GM12878 (cell line): ENCODE results near the gene PIGX. TPM values are rescaled to one million over a fixed set of nuclear protein-coding genes. Genes with fewer than 3 reads are reported as not detected.
A peak's percentile ranks its signal among the peaks of the same experiment; 100 is the strongest.

ENCODE experiments used
- ASH2L ChIP-seq: fragments of 300-600, 200-600 bp; sonication (generic); IDR thresholded peaks from 2 replicates; pipeline ENCODE4 v1.6.1; 2017; ENCODE audit warnings: low read depth, mild to moderate bottlenecking, borderline replicate concordance
- E4F1 ChIP-seq: fragments of 450-650 bp; IDR thresholded peaks from 2 replicates; pipeline ENCODE4 v1.6.1; 2018; ENCODE audit warnings: borderline replicate concordance, mild to moderate bottlenecking; ENCODE audit not compliant: partially characterized antibody
- FOXM1 ChIP-seq: IDR thresholded peaks from 2 replicates; pipeline ENCODE4 v1.6.1; 2012; ENCODE audit warnings: low read depth, mild to moderate bottlenecking, inconsistent platforms, low read length, moderate library complexity
- IRF4 ChIP-seq: IDR thresholded peaks from 2 replicates; pipeline ENCODE4 v1.6.1; 2011; ENCODE audit warnings: low read depth, low read length
- IRF5 ChIP-seq: fragments of 450-650 bp; IDR thresholded peaks from 2 replicates; pipeline ENCODE4 v1.6.1; 2017; ENCODE audit warnings: borderline replicate concordance
- LARP7 ChIP-seq: fragments of 450-650 bp; IDR thresholded peaks from 2 replicates; pipeline ENCODE4 v1.6.1; 2017; ENCODE audit warnings: mild to moderate bottlenecking
- MEF2B ChIP-seq: fragments of 450-650 bp; IDR thresholded peaks from 2 replicates; pipeline ENCODE4 v1.6.1; 2018; ENCODE audit warnings: mild to moderate bottlenecking, moderate library complexity; ENCODE audit not compliant: partially characterized antibody, poor library complexity, severe bottlenecking
- NR2C2 ChIP-seq: IDR thresholded peaks from 2 replicates; pipeline ENCODE4 v1.6.1; 2011; ENCODE audit warnings: borderline replicate concordance, low read depth; ENCODE audit not compliant: control insufficient read depth, insufficient read length
- RAD51 ChIP-seq: fragments of 450-650 bp; IDR thresholded peaks from 2 replicates; pipeline ENCODE4 v1.6.1; 2016; ENCODE audit warnings: moderate library complexity, mild to moderate bottlenecking, inconsistent platforms
- RFX5 ChIP-seq: IDR thresholded peaks from 2 replicates; pipeline ENCODE4 v1.6.1; 2011; ENCODE audit warnings: low read depth, low read length, improper control_type of control experiment
- WRNIP1 ChIP-seq: IDR thresholded peaks from 2 replicates; pipeline ENCODE4 v1.6.1; 2011; ENCODE audit warnings: low read depth, low read length, improper control_type of control experiment, borderline replicate concordance
- YBX1 ChIP-seq: fragments of 450-650 bp; IDR thresholded peaks from 2 replicates; pipeline ENCODE4 v1.6.1; 2016; ENCODE audit warnings: antibody characterized with exemption
- ZNF217 ChIP-seq: fragments of 450-650 bp; IDR thresholded peaks from 2 replicates; pipeline ENCODE4 v1.6.1; 2017; ENCODE audit warnings: antibody characterized with exemption, mild to moderate bottlenecking
- polyA plus RNA-seq, 11 experiments: library from polyadenylated mRNA; depleted of rRNA in 4 of 11; unstranded in 6 of 11; stranded (reverse) in 5 of 11; fragments of >200 nt; fragmentation: Nextera tagmentation in 4 of 11; fragmentation: Illumina TruSeq in 1 of 11; extraction: Ambion mirVana in 4 of 11; extraction: Trizol in 1 of 11; gene quantifications; 1 replicate in 1 of 11; 2 replicates in 10 of 11; pipeline versions ENCODE4 v1.2.1 to v1.2.3, GENCODE V29; 2011 to 2016; ENCODE audit warnings: inconsistent platforms in 2 of 11, missing spikeins in 2 of 11, low read depth in 1 of 11
- total RNA-seq, 4 experiments: library from RNA; depleted of rRNA in 3 of 4; stranded (reverse); fragments of >200 nt in 3 of 4; fragmentation: Illumina TruSeq in 1 of 4; extraction: Trizol in 1 of 4; gene quantifications; 2 replicates each; pipeline versions ENCODE4 v1.2.1 to v1.2.3, GENCODE V29; 2013 to 2021
- TF ChIP-seq, protein P1 (sequence below): IDR thresholded peaks from 2 replicates; pipeline ENCODE4 v1.6.1; 2012; ENCODE audit warnings: low read length, inconsistent platforms
- TF ChIP-seq, protein P2 (sequence below): fragments of 450-650 bp; IDR thresholded peaks from 2 replicates; pipeline ENCODE4 v1.6.1; 2016; ENCODE audit warnings: mild to moderate bottlenecking
- TF ChIP-seq, protein P3 (sequence below): fragments of 450-650 bp; formaldehyde crosslinking; IDR thresholded peaks from 2 replicates; pipeline ENCODE4 v1.5.0; 2022; ENCODE audit warnings: mild to moderate bottlenecking, missing genetic modification characterization
- TF ChIP-seq, protein P4 (sequence below): fragments of 150-350 bp; IDR thresholded peaks from 2 replicates; pipeline ENCODE4 v1.6.1; 2014; ENCODE audit warnings: mild to moderate bottlenecking, low read depth, low read length

PIGX gene
- total and polyA plus RNA-seq, 10 of the 15 experiments (the other 5 are each of a cell fraction or from before 2014, with no cell fraction given), result 3.8 to 40.0 (median 22.3) TPM

DNA sequence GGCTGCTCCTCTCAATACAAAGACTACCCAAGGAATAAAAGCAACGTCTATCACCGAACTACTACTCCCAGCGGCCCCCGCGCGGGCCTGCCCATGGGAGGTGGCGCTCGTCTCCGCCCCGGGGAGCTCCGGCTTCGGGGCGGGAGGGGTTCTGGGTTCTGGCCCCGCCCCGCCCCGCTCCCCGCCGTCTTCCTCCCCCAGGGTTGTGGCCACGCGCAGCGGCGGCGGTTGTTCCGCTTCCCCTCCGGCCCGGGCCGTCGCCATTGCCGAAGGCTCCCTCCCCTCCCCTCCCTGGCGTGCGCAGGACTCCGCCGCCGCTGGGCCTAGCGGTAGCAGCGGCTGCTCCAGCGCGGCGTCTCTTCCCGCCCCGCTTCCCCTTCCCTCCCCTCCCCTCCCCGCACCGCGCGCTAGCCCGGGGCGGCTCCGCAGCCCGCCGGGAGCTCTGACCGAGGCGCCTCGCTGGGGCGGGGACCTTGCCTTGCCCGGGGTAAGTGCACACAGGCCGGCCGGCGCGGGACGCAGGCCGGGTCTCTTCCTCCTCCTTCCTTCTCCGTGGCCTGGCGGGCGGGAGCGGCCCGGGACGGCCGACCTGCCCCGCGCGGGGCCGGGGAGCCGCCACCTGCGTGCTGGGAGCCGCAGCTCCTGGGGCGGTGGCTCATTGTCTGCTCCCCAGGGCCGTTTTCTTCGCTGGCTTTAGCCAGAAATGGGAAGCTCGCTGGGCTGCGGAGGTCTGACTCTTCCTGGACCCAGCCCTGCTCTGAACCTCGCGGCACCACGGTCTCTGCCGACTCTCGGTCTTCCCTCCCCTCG lies 27.7 kb downstream of the PIGX start, which contains the start of gene PAK2 (continued):
- TF ChIP-seq IRF5 (no peak), WRNIP1 (no peak), IRF4 (no peak), E4F1 (no peak), NR2C2 (no peak), MEF2B (no peak), YBX1 (no peak), RFX5 (no peak), FOXM1 (no peak), ASH2L (0 out of 2 replicates have a peak, but pooled peaks have one; percentile 65), ZNF217 (no peak), RAD51 (no peak), LARP7 (peak; percentile 84)
- TF ChIP-seq, protein P1, sequence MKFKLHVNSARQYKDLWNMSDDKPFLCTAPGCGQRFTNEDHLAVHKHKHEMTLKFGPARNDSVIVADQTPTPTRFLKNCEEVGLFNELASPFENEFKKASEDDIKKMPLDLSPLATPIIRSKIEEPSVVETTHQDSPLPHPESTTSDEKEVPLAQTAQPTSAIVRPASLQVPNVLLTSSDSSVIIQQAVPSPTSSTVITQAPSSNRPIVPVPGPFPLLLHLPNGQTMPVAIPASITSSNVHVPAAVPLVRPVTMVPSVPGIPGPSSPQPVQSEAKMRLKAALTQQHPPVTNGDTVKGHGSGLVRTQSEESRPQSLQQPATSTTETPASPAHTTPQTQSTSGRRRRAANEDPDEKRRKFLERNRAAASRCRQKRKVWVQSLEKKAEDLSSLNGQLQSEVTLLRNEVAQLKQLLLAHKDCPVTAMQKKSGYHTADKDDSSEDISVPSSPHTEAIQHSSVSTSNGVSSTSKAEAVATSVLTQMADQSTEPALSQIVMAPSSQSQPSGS, result no peak
- TF ChIP-seq, protein P2, sequence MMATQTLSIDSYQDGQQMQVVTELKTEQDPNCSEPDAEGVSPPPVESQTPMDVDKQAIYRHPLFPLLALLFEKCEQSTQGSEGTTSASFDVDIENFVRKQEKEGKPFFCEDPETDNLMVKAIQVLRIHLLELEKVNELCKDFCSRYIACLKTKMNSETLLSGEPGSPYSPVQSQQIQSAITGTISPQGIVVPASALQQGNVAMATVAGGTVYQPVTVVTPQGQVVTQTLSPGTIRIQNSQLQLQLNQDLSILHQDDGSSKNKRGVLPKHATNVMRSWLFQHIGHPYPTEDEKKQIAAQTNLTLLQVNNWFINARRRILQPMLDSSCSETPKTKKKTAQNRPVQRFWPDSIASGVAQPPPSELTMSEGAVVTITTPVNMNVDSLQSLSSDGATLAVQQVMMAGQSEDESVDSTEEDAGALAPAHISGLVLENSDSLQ, result no peak
- TF ChIP-seq, protein P3, sequence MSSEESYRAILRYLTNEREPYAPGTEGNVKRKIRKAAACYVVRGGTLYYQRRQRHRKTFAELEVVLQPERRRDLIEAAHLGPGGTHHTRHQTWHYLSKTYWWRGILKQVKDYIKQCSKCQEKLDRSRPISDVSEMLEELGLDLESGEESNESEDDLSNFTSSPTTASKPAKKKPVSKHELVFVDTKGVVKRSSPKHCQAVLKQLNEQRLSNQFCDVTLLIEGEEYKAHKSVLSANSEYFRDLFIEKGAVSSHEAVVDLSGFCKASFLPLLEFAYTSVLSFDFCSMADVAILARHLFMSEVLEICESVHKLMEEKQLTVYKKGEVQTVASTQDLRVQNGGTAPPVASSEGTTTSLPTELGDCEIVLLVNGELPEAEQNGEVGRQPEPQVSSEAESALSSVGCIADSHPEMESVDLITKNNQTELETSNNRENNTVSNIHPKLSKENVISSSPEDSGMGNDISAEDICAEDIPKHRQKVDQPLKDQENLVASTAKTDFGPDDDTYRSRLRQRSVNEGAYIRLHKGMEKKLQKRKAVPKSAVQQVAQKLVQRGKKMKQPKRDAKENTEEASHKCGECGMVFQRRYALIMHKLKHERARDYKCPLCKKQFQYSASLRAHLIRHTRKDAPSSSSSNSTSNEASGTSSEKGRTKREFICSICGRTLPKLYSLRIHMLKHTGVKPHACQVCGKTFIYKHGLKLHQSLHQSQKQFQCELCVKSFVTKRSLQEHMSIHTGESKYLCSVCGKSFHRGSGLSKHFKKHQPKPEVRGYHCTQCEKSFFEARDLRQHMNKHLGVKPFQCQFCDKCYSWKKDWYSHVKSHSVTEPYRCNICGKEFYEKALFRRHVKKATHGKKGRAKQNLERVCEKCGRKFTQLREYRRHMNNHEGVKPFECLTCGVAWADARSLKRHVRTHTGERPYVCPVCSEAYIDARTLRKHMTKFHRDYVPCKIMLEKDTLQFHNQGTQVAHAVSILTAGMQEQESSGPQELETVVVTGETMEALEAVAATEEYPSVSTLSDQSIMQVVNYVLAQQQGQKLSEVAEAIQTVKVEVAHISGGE (CRISPR knock-in tag), result no peak
- TF ChIP-seq, protein P4, sequence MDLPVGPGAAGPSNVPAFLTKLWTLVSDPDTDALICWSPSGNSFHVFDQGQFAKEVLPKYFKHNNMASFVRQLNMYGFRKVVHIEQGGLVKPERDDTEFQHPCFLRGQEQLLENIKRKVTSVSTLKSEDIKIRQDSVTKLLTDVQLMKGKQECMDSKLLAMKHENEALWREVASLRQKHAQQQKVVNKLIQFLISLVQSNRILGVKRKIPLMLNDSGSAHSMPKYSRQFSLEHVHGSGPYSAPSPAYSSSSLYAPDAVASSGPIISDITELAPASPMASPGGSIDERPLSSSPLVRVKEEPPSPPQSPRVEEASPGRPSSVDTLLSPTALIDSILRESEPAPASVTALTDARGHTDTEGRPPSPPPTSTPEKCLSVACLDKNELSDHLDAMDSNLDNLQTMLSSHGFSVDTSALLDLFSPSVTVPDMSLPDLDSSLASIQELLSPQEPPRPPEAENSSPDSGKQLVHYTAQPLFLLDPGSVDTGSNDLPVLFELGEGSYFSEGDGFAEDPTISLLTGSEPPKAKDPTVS, result no peak
